Parathyroid adenoma (tissue), 2 donors: ENCODE measurements around the gene KLHDC7B.
"Not testable (repeated sequence)": the region's sequence is repeated elsewhere in the genome, so short reads cannot be mapped to it uniquely, and the experiment has no call there.

Experiments used
- H2AFZ ChIP-seq: fragments of 300-600 bp; sonication (generic); one replicate; pipeline ENCODE4 v1.7.0; 2017; ENCODE audit warnings: antibody characterized with exemption, mild to moderate bottlenecking
- H3K27ac ChIP-seq: fragments of 300-600 bp; sonication (generic); one replicate; pipeline ENCODE4 v1.7.0; 2017
- H3K27me3 ChIP-seq: fragments of 300-600 bp; sonication (generic); one replicate; pipeline ENCODE4 v1.7.0; 2017; ENCODE audit warnings: low read length; ENCODE audit not compliant: control insufficient read depth, insufficient read depth
- H3K36me3 ChIP-seq: fragments of 300-600 bp; sonication (generic); one replicate; pipeline ENCODE4 v1.7.0; 2017; ENCODE audit warnings: low read length; ENCODE audit not compliant: control insufficient read depth, insufficient read depth
- H3K4me1 ChIP-seq: fragments of 300-600 bp; sonication (generic); one replicate; pipeline ENCODE4 v1.7.0; 2017; ENCODE audit warnings: control low read depth
- H3K4me2 ChIP-seq: fragments of 300-600 bp; sonication (generic); one replicate; pipeline ENCODE4 v1.7.0; 2017; ENCODE audit warnings: low read length
- H3K4me3 ChIP-seq: fragments of 300-600 bp; sonication (generic); one replicate; pipeline ENCODE4 v1.7.0; 2017; ENCODE audit warnings: low read depth, low read length
- H3K79me2 ChIP-seq: fragments of 300-600 bp; sonication (generic); one replicate; pipeline ENCODE4 v1.7.0; 2017; ENCODE audit warnings: control low read depth
- H3K9ac ChIP-seq: fragments of 300-600 bp; sonication (generic); one replicate; pipeline ENCODE4 v1.7.0; 2017; ENCODE audit warnings: mild to moderate bottlenecking
- H3K9me3 ChIP-seq: fragments of 300-600 bp; sonication (generic); one replicate; pipeline ENCODE4 v1.7.0; 2017; ENCODE audit warnings: low read length; ENCODE audit not compliant: control insufficient read depth
- CTCF ChIP-seq: fragments of 300-600 bp; sonication (generic); IDR thresholded peaks from one replicate; pipeline ENCODE4 v1.7.0; 2017; ENCODE audit warnings: antibody characterized with exemption, mild to moderate bottlenecking
- donor health status: primary hyperparathyroidism.

KLHDC7B gene

GRCh38 chr22:50535113-50535512 lies 10.6 kb upstream of the KLHDC7B start:
- Histone ChIP-seq H3K9me3 (no peaks in the 10 kb centered on the region), H3K36me3 (no peaks in the 10 kb centered on the region), H2AFZ (no peak overlapping the region), H3K4me2 (no peak overlapping the region), H3K27ac (no peak overlapping the region), H3K4me3 (no peak overlapping the region), H3K79me2 (no peaks in the 10 kb centered on the region), H3K27me3 (no peaks in the 10 kb centered on the region), H3K4me1 (peaks cover 4% of the 10 kb centered on the region), H3K9ac (no peak overlapping the region)
- TF ChIP-seq CTCF = no peak

- Histone ChIP-seq H3K79me2 (no peaks in the 10 kb centered on the region), H3K9ac (no peak overlapping the region), H3K9me3 (no peaks in the 10 kb centered on the region), H3K4me2 (peak overlapping the region; percentile 9), H3K27ac (no peak overlapping the region), H2AFZ (no peak overlapping the region), H3K4me3 (no peak overlapping the region), H3K4me1 (peaks cover 4% of the 10 kb centered on the region), H3K36me3 (no peaks in the 10 kb centered on the region), H3K27me3 (no peaks in the 10 kb centered on the region)
- no peak for TF ChIP-seq CTCF
Measured at GRCh38 chr22:50536226-50536625, 9.5 kb upstream of the KLHDC7B start.

- Histone ChIP-seq H3K4me3 (no peak overlapping the region), H3K4me1 (peaks cover 4% of the 10 kb centered on the region)
Measured at GRCh38 chr22:50537765-50538164, 7.9 kb upstream of the KLHDC7B start.

GRCh38 chr22:50540381-50540780 lies 5.3 kb upstream of the KLHDC7B start:
- no peaks in the 10 kb centered on the region for H3K36me3 ChIP-seq
- no peak overlapping the region for H3K4me2 ChIP-seq
- H3K27ac ChIP-seq = peak overlapping the region; percentile 87
- H3K4me1 ChIP-seq = peaks cover 3% of the 10 kb centered on the region
- no peak for TF ChIP-seq CTCF
- H3K4me3 ChIP-seq = no peak overlapping the region
- no peaks in the 10 kb centered on the region for H3K79me2 ChIP-seq
- no peak overlapping the region for H2AFZ ChIP-seq
- H3K9ac ChIP-seq = no peak overlapping the region
- H3K9me3 ChIP-seq = no peaks in the 10 kb centered on the region
- no peaks in the 10 kb centered on the region for H3K27me3 ChIP-seq

More at GRCh38 chr22:50537765-50538164, 7.9 kb upstream of the KLHDC7B start:
- H3K79me2 ChIP-seq = no peaks in the 10 kb centered on the region
- no peak overlapping the region for H2AFZ ChIP-seq
- no peak overlapping the region for H3K4me2 ChIP-seq
- H3K9ac ChIP-seq = no peak overlapping the region
- no peak for TF ChIP-seq CTCF
- H3K27me3 ChIP-seq = no peaks in the 10 kb centered on the region
- H3K36me3 ChIP-seq = no peaks in the 10 kb centered on the region
- H3K27ac ChIP-seq = peak overlapping the region; percentile 39
- H3K9me3 ChIP-seq = no peaks in the 10 kb centered on the region

- not testable (repeated sequence) for H3K4me2 ChIP-seq, H3K4me3 ChIP-seq, H3K9ac ChIP-seq, H3K9me3 ChIP-seq, H3K27me3 ChIP-seq, H3K79me2 ChIP-seq, H2AFZ ChIP-seq, H3K4me1 ChIP-seq, H3K36me3 ChIP-seq
- H3K27ac ChIP-seq = peak overlapping the region; percentile 53
Measured at GRCh38 chr22:50541667-50542026, 4.1 kb upstream of the KLHDC7B start.
